NCI-H345 treated with DMSO at 0.1 percent for 48 hours (cell line): ENCODE data around the gene SCAMP2.

ENCODE experiments used
- DNase-seq: peaks from one replicate; lab custom pipeline; 2025; ENCODE audit not compliant: unreplicated experiment; lab: John Stamatoyannopoulos, UW

The SCAMP2 gene

GRCh38 chr15:74821790-74822158, 51.4 kb downstream of the SCAMP2 start:
- no peak for DNase-seq

DNA sequence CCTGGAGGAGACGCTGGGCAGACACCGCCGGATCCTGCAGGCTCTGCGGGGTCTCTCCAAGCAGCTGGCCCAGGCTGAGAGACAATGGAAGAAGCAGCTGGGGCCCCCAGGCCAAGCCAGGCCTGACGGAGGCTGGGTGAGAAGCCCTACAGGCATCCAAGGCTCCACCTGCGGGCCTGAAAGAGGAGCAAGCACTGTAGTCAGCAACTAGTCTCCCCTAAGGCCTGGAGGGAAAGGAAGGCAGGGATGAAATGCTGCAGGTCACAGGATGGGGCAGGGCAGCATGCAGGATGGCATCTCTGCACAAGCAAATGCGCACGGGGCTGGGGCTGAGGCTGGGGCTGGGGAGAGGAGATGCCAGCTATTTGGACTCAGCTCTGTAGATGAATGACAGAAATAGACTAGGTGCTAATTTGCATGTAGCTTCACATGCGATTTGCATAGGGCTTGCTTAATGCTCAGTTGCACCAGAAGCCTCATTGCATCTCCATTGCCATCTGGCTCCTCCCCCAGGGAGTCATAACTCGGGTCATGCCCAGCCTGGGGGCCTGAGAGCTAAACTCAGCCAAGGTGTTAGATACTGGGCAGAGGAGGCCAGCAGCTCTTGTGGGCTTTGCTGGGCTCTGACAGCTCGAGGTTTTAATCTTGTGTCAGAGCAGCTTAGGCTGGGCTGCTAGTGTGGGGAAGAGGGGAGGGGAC, 51.9 kb downstream of the SCAMP2 start:
- DNase-seq: no peak

DNA sequence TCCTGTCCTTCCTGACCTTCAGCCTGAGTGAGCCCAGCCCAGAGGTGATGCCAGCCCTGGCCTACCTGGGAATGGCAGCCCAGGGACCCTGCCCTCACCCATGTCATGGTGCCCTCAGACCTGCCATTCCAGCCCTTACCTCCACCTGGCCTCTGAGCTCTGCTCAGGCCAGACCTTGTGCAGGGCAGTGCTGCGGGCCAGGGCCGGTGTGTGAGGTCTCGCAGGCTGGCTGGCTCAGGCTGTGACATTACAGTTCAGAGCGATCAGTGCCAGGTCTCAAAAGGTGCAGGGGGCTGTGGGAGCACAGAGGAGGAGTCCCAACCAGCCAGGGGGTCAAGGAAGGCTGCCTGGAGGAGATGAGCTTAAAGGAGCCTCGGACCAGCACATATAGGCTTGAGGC, 53.1 kb downstream of the SCAMP2 start:
- DNase-seq: no peak

GRCh38 chr15:74817370-74817737, 55.8 kb downstream of the SCAMP2 start:
- no peak for DNase-seq

GRCh38 chr15:74816624-74817369, 56.4 kb downstream of the SCAMP2 start:
- DNase-seq: no peak

DNA sequence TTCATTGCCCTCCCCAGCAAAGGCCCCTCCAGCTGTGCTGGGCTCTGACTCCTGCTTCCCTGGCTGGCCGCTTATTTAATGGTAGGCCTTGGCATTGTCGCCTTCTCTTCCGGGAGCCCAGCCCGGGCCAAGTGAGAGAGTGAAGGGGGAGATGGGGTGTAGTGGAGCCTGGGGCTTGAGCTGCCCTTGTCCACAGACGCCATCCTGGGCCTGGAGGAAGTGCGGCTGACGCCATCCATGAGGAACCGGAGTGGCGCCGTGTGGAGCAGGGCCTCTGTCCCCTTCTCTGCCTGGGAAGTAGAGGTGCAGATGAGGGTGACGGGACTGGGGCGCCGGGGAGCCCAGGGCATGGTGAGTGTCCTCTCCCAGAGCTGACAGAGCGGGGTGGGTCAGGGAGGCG, 57.2 kb downstream of the SCAMP2 start:
- DNase-seq: no peak

GRCh38 chr15:74815121-74815934, 57.8 kb downstream of the SCAMP2 start:
- DNase-seq: no peak

- DNase-seq: no peak
Observed at GRCh38 chr15:74812533-74812932, 60.6 kb downstream of the SCAMP2 start, which contains the start of gene LMAN1L. LMAN1L (plus strand) TSS chr15:74812835; CDS start chr15:74812855, 20 bp downstream.

- DNase-seq: no peak
Observed at GRCh38 chr15:74809956-74810355, 63.2 kb downstream of the SCAMP2 start.

GRCh38 chr15:74809242-74809641, 63.9 kb downstream of the SCAMP2 start:
- DNase-seq: no peak

DNA sequence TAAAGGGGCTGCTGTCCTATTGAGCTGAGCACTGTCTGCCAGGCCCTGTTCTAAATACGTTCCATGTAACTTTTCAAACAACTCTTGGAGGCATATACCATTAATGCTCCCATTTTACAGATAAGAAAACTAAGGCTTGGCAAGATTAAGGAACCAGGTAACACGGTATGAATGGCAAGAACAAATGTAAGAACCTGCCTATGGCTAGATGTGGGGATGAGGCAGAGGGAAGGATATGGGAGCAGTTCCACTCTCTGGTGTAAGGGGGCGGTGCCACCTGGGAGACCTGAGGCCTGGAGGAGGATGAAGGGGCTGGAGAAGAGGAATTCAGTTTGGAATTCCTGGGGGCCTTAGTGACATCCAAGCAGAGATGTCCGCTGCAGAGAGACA, 64.3 kb downstream of the SCAMP2 start:
- DNase-seq: no peak

DNA sequence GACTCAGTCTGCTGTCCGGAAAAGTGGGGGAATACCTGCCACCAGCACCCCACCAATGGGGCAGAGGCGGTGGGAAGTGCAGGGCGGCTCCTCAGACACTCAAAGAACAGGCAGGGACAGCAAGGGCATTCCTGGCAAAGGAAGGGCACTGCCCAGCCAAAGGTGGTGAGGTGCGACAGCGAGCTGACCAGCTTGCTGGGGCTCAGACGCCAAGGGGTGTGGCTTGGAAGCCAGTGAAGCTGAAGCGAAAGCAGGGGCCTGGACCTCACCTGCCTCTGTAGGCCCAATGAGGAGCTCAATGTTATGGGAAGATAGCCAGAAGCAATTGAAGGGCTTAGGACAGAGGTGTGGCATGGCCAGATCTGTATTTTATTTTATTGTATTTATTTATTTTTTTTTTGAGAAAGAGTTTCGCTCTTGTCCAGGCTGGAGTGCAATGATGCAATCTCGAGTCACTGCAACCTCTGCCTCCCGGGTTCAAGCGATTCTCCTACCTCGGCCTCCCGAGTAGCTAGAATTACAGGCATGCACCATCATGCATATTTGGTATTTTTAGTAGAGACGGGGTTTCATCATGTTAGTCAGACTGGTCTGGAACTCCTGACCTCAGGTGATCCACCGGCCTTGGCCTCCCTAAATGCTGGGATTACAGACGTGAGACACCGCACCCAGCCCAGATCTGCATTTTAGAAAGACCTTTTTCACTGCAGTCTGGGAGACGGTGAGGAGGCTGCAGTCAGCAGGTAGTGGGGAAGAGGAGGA, 64.9 kb downstream of the SCAMP2 start:
- DNase-seq: no peak

DNA sequence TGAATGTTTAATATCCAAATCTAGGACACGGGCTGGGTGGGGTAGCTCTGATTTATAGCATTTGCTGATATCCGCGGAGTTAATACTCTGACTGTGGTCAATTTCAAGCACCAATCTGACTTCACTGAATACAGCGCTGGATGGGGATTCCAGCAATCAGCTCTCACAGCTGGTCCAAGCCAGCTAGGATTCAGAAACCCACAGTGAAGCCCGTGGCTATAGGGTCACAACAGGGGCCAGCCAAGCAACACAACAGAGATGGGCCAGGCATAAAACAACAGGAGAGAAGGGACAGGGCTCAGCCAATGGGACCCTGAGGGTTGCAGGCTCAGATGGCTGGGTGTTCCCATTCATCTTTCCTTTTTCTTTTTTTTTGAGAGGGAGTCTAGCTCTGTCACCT, 65.9 kb downstream of the SCAMP2 start:
- DNase-seq: no peak

DNA sequence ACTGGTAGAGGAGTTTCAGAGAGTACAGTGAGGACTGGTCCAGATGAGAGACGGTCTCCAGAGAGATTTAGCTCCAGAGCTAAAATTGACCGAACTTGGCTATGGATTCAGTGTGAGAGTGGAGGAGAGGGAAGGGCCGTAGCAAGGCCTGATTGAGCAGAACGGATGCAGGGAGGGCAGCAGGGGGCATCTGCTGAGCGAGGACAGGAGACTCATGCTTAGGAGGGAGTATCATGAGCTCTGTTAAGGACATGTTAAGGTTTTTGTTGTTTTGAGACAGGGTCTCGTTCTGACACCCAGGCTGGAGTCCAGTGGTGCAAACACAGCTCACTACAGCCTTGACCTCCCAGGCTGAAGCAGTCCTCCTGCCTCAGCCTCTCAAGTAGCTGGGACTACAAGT, 68.2 kb downstream of the SCAMP2 start:
- no peak for DNase-seq

- no peak for DNase-seq
Observed at GRCh38 chr15:74802862-74803447, 70.2 kb downstream of the SCAMP2 start.

GRCh38 chr15:74802290-74802689, 70.9 kb downstream of the SCAMP2 start:
- DNase-seq: no peak

- DNase-seq: no peak
Observed at GRCh38 chr15:74801311-74801997, 71.7 kb downstream of the SCAMP2 start.

DNA sequence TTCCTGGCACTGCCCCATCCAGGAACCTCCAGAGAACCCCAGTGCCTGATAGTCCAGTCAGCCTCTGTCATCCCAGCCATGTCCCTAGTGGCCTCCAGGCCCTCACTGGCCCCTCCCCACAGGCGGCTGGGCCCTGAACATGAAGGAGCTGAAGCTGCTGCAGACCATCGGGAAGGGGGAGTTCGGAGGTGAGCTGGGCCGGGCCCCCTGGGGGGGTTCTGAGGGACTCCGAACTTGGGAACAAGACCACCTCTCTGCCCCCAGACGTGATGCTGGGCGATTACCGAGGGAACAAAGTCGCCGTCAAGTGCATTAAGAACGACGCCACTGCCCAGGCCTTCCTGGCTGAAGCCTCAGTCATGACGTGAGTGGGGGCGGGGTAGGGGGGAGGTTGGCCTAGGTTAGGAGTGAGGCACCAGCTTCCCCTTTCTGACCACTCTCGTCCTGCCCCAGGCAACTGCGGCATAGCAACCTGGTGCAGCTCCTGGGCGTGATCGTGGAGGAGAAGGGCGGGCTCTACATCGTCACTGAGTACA, 72.5 kb downstream of the SCAMP2 start:
- DNase-seq: no peak

DNA sequence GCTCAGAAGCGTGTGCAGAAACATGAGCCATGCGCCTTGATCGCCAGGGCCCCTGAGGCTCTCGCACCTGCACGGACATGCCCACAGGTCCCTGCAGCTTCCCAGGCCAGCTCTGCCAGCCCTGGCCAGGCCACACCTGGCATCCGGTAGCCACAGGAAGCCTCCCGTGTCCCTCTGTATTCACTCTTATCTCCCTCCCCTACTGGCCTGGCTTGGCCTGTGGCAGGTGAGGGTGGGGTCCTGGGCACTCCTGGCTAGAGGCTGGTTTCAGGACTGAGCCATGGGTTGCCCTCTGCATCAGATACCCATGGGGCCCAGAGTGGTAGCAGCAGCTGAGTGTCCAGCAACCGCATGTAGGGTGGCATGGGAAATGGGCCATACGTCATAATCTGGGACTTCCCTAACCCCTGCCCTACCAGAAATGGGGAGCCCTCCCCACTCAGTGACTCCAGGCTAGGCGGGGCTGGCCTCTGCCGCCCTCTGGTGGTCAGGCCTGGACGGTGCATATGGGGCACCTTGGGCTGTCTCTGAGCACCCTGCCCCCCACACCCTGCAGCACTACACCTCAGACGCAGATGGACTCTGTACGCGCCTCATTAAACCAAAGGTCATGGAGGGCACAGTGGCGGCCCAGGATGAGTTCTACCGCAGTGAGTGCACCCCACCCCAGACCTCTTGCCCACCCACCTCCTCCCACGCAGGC, 73.2 kb downstream of the SCAMP2 start:
- peak; percentile 21 for DNase-seq
